Breast epithelium (tissue), 3 donors: ENCODE data around the gene ATP9A.

Source experiments
- POLR2A ChIP-seq: fragments of 450-650 bp; IDR thresholded peaks from one replicate; pipeline ENCODE4 v1.6.1; 2016; ENCODE audit warnings: antibody characterized with exemption, mild to moderate bottlenecking, moderate library complexity
- POLR2AphosphoS5 ChIP-seq, 3 donors: sonication (generic); formaldehyde crosslinking; IDR thresholded peaks; one replicate each; pipeline ENCODE4 v1.6.1; 2017; ENCODE audit warnings: antibody characterized with exemption in 3 of 3
- TF ChIP-seq, protein P1 (sequence below), 3 donors: fragments of 450-650 bp; IDR thresholded peaks; one replicate each; pipeline ENCODE4 v1.5.1; 2016 to 2017; ENCODE audit warnings: antibody characterized with exemption in 3 of 3, mild to moderate bottlenecking in 3 of 3, moderate library complexity in 3 of 3

DNA sequence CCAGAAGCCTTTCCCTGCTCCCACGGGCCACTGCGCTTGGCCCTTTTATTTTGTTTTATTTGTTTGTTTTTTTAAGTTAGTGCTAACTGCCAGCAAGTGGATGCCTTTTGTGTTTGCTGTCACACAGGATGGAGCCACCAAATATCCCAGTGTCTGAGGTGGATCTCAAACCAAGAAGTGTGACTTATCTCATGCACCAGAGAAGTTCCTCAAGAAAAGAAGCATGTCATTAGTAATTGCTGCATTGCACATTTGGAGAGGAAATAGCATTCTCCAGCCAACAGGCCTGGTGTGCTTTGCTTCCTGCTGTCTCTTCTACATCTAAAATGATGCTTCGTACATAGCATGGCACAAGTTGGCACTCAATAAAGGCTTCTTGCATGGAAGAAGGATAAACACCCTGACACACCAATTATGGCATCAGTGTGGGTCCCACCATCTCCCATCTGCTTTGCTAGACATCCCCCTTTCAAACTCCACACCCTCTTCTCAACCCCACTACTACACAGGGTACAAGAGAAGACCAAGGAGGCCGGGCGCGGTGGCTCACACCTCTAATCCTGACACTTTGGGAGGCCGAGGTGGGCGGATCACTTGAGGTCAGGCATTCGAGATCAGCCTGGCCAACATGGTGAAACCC, 1.9 kb upstream of the ATP9A start:
- TF ChIP-seq POLR2AphosphoS5 (IDR thresholded peaks at IDR 0.05) = no peak
- TF ChIP-seq, protein P1, sequence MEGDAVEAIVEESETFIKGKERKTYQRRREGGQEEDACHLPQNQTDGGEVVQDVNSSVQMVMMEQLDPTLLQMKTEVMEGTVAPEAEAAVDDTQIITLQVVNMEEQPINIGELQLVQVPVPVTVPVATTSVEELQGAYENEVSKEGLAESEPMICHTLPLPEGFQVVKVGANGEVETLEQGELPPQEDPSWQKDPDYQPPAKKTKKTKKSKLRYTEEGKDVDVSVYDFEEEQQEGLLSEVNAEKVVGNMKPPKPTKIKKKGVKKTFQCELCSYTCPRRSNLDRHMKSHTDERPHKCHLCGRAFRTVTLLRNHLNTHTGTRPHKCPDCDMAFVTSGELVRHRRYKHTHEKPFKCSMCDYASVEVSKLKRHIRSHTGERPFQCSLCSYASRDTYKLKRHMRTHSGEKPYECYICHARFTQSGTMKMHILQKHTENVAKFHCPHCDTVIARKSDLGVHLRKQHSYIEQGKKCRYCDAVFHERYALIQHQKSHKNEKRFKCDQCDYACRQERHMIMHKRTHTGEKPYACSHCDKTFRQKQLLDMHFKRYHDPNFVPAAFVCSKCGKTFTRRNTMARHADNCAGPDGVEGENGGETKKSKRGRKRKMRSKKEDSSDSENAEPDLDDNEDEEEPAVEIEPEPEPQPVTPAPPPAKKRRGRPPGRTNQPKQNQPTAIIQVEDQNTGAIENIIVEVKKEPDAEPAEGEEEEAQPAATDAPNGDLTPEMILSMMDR (IDR thresholded peaks at IDR 0.05) = no peak
- TF ChIP-seq POLR2A = no peak
